AG04449 (cell line): Measurements from ENCODE around the gene MT1E.

ENCODE experiments used
- CTCF ChIA-PET: fragments of 350-600 bp; formaldehyde crosslinking; extraction: SDS; loops from one replicate; lab custom pipeline; 2021; ENCODE audit warnings: antibody characterized with exemption; lab: Yijun Ruan, JAX
- POLR2A ChIA-PET: fragments of 400-600, 350-600 bp; formaldehyde crosslinking; extraction: SDS; loops from one replicate; lab custom pipeline; 2020; ENCODE audit warnings: antibody characterized with exemption, inconsistent platforms; lab: Yijun Ruan, JAX
- DNase-seq: peaks from one replicate; pipeline ENCODE4 v3.0.0-alpha.2; 2010; ENCODE audit warnings: low read depth, low spot score
- H3K4me3 ChIP-seq: 2 replicates; pipeline ENCODE4 v1.5.1; 2011; ENCODE audit warnings: low read depth, mild to moderate bottlenecking, control low read depth, low read length
- CTCF ChIP-seq: IDR thresholded peaks from one replicate; pipeline ENCODE4 v1.5.1; 2011; ENCODE audit warnings: mild to moderate bottlenecking, moderate library complexity, low read length, control low read depth, inconsistent platforms; ENCODE audit not compliant: insufficient read depth; ENCODE audit errors: missing control alignments

MT1E gene

GRCh38 chr16:56643080-56643778, 17.6 kb downstream of the MT1E start:
- TF ChIP-seq CTCF, result peak; percentile 9
- peak overlapping the region; percentile 30 for H3K4me3 ChIP-seq
- POLR2A ChIA-PET, result interaction anchor here (0.8 to 1.9 kb wide), 2 partner anchors 16 to 18 kb away, joined by 4 to 6 read pairs; partner anchors contain the start of gene MT1E
- CTCF ChIA-PET, result interaction anchor here (0.8 to 1.9 kb wide), 6 partner anchors 10 to 99 kb away, joined by 3 to 7 read pairs (median 4); no protein-coding TSS in a partner anchor
- no peak for DNase-seq

GRCh38 chr16:56643833-56644232, 18.3 kb downstream of the MT1E start:
- no peak overlapping the region for H3K4me3 ChIP-seq
- no peak for TF ChIP-seq CTCF
- no peak for DNase-seq
- ChIA-PET POLR2A (interaction anchor here (0.8 to 1.9 kb wide), 2 partner anchors 17 to 18 kb away, joined by 4 to 6 read pairs; partner anchors contain the start of gene MT1E), CTCF (interaction anchor here (0.8 to 1.9 kb wide), 5 partner anchors 9 to 99 kb away, joined by 3 to 7 read pairs (median 4); no protein-coding TSS in a partner anchor)

GRCh38 chr16:56645311-56645710, 19.7 kb downstream of the MT1E start:
- no peak overlapping the region for H3K4me3 ChIP-seq
- TF ChIP-seq CTCF, result no peak
- no peak for DNase-seq
- ChIA-PET CTCF (no interaction called here), POLR2A (interaction anchor here (1.9 kb wide), 1 partner anchor 18 kb away, joined by 4 read pairs; no protein-coding TSS in a partner anchor)

GRCh38 chr16:56645838-56646237, 20.3 kb downstream of the MT1E start:
- DNase-seq, result no peak
- ChIA-PET POLR2A (no interaction called here), CTCF (interaction anchor here (1.2 kb wide), 1 partner anchor 15 kb away, joined by 3 read pairs; no protein-coding TSS in a partner anchor)
- H3K4me3 ChIP-seq, result no peak overlapping the region
- TF ChIP-seq CTCF, result no peak

GRCh38 chr16:56647641-56648431, 22.3 kb downstream of the MT1E start:
- TF ChIP-seq CTCF, result no peak
- CTCF ChIA-PET, result interaction anchor here (1.0 to 1.4 kb wide), 2 partner anchors 8 to 26 kb away, joined by 3 read pairs; no protein-coding TSS in a partner anchor

More at GRCh38 chr16:56647641-56648431, 22.3 kb downstream of the MT1E start:
- POLR2A ChIA-PET, result no interaction called here
- DNase-seq, result no peak
- H3K4me3 ChIP-seq, result no peak overlapping the region
